Tibial nerve (tissue), 4 donors: Measurements from ENCODE around the gene IL15. TPM values are rescaled to one million over a fixed set of nuclear protein-coding genes. Genes with fewer than 3 reads are reported as not detected.

ENCODE experiments used
- DNase-seq, 2 donors: peaks; one replicate each; pipeline ENCODE4 v3.0.0-alpha.2; 2019; ENCODE audit warnings: low spot score in 2 of 2
- H3K27ac ChIP-seq, 4 donors: fragments of 200-600 bp; sonication (generic) in 3 of 4; one replicate each; pipeline ENCODE4 v1.5.1; 2017 to 2019; ENCODE audit warnings: mild to moderate bottlenecking in 1 of 4
- H3K27me3 ChIP-seq, 2 donors: fragments of 200-600 bp; sonication (generic) in 1 of 2; one replicate each; pipeline versions ENCODE4 v1.5.1 to v1.6.0; 2017 to 2019
- H3K36me3 ChIP-seq, 3 donors: fragments of 200-600 bp; sonication (generic); one replicate each; pipeline ENCODE4 v1.5.1; 2018 to 2019
- H3K4me1 ChIP-seq, 4 donors: fragments of 200-600 bp; sonication (generic) in 3 of 4; one replicate each; pipeline ENCODE4 v1.5.1; 2017 to 2019
- H3K4me3 ChIP-seq, 4 donors: fragments of 200-600 bp; sonication (generic) in 3 of 4; one replicate each; pipeline ENCODE4 v1.5.1; 2017 to 2019; ENCODE audit warnings: mild to moderate bottlenecking in 1 of 4, moderate library complexity in 1 of 4
- H3K9me3 ChIP-seq, 4 donors: fragments of 200-600 bp; sonication (generic) in 3 of 4; one replicate each; pipeline ENCODE4 v1.5.1; 2017 to 2019
- EP300 ChIP-seq, 2 donors: sonication (generic); formaldehyde crosslinking; IDR thresholded peaks; one replicate each; pipeline ENCODE4 v1.6.1; 2017; ENCODE audit warnings: antibody characterized with exemption in 2 of 2, mild to moderate bottlenecking in 1 of 2
- POLR2A ChIP-seq, 2 donors: fragments of 450-650 bp; IDR thresholded peaks; one replicate each; pipeline ENCODE4 v1.6.1; 2017; ENCODE audit warnings: antibody characterized with exemption in 2 of 2, mild to moderate bottlenecking in 2 of 2, moderate library complexity in 2 of 2
- WGBS, 2 donors: methylation state at CpG; one replicate each; pipeline ENCODE4 v1.1.5; 2018; 5-methylcytosine and 5-hydroxymethylcytosine counted together
- total RNA-seq, 4 donors: library from RNA; depleted of rRNA; stranded (reverse); fragments of >200 nt; gene quantifications; one replicate each; pipeline ENCODE4 v1.1.0, GENCODE V29; 2016
- TF ChIP-seq, protein P1 (sequence below), 5 experiments: fragments of 200-600 bp in 3 of 5; fragments of 450-650 bp in 2 of 5; sonication (generic) in 3 of 5; IDR thresholded peaks; one replicate each; pipeline ENCODE4 v1.5.1; 2016 to 2019; ENCODE audit warnings: antibody characterized with exemption in 5 of 5, mild to moderate bottlenecking in 3 of 5, moderate library complexity in 2 of 5

The IL15 gene
- total RNA-seq, 4 donors from 2014 or later, result 2.4 to 8.1 (median 6.4) TPM

- Histone ChIP-seq H3K27me3 (no peaks in the 10 kb centered on the region), H3K27ac (no peak overlapping the region), H3K9me3 (no peaks in the 10 kb centered on the region), H3K4me1 (peaks cover 0 to 30% (median 0%) of the 10 kb centered on the region in 4 donors), H3K4me3 (no peak overlapping the region), H3K36me3 (peaks cover 0 to under 1% (median 0%) of the 10 kb centered on the region in 3 donors)
- no peak for DNase-seq
- TF ChIP-seq, protein P1, sequence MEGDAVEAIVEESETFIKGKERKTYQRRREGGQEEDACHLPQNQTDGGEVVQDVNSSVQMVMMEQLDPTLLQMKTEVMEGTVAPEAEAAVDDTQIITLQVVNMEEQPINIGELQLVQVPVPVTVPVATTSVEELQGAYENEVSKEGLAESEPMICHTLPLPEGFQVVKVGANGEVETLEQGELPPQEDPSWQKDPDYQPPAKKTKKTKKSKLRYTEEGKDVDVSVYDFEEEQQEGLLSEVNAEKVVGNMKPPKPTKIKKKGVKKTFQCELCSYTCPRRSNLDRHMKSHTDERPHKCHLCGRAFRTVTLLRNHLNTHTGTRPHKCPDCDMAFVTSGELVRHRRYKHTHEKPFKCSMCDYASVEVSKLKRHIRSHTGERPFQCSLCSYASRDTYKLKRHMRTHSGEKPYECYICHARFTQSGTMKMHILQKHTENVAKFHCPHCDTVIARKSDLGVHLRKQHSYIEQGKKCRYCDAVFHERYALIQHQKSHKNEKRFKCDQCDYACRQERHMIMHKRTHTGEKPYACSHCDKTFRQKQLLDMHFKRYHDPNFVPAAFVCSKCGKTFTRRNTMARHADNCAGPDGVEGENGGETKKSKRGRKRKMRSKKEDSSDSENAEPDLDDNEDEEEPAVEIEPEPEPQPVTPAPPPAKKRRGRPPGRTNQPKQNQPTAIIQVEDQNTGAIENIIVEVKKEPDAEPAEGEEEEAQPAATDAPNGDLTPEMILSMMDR (IDR thresholded peaks at IDR 0.05), result no peak
- no peak for TF ChIP-seq EP300 (IDR thresholded peaks at IDR 0.05)
- no peak for TF ChIP-seq POLR2A (IDR thresholded peaks at IDR 0.05)
- WGBS, 2 donors, result 94 to 95% methylated on average over 3 of the region's 3 CpGs
These were observed 19.6 kb downstream of the IL15 start for GRCh38 chr4:141656031-141656430.

DNA sequence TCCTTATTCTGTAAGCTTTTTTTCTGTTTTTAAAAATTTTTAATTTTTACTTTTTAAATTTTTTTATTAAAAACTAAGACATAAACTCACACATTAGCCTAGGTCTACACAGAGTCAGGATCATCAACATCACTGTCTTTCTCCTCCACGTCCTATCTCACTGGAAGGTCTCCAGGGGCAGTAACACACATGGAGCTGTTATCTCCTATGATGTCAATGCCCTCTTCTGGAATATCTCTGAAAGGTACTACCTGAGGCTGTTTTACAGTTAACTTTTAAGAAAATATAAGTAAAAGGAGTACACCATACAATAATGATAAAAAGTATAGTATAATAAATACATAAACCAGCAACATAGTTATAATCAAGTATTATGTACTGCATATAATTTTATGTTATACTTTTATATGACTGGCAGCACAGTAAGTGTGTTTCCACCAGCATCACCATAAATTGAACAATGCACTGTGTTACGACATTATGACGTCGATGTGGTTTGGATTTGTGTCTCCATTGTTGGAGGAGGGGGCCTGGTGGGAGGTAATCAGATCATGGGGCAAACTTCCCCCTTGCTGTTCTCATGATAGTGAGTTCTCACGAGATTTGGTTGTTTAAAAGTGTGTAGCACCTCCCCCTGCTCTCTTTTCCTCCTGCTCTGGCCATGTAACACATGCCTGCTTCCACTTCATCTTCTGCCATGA, 21.3 kb downstream of the IL15 start:
- WGBS, 2 donors, result 82 to 85% methylated on average over 5 of the region's 5 CpGs
- TF ChIP-seq EP300 (IDR thresholded peaks at IDR 0.05) (no peak), POLR2A (IDR thresholded peaks at IDR 0.05) (no peak)
- TF ChIP-seq, protein P1 (IDR thresholded peaks at IDR 0.05), result no peak
- Histone ChIP-seq H3K27ac (no peak overlapping the region), H3K27me3 (no peaks in the 10 kb centered on the region), H3K36me3 (peaks cover 0 to 6% (median 0%) of the 10 kb centered on the region in 3 donors), H3K4me1 (peaks cover 0 to 18% (median 0%) of the 10 kb centered on the region in 4 donors), H3K4me3 (no peak overlapping the region), H3K9me3 (no peaks in the 10 kb centered on the region)
- no peak for DNase-seq

- H3K36me3 ChIP-seq, result peaks cover 0 to 6% (median 0%) of the 10 kb centered on the region in 3 donors
- H3K4me1 ChIP-seq, result peaks cover 0 to 14% (median 0%) of the 10 kb centered on the region in 4 donors
- H3K4me3 ChIP-seq, result no peak overlapping the region
- H3K27ac ChIP-seq, result no peak overlapping the region
- WGBS, 2 donors, result 88 to 97% methylated on average over 2 of the region's 2 CpGs
- TF ChIP-seq, protein P1 (IDR thresholded peaks at IDR 0.05), result no peak
- TF ChIP-seq POLR2A (IDR thresholded peaks at IDR 0.05) (no peak), EP300 (IDR thresholded peaks at IDR 0.05) (no peak)
- no peaks in the 10 kb centered on the region for H3K9me3 ChIP-seq
- H3K27me3 ChIP-seq, result no peaks in the 10 kb centered on the region
- DNase-seq, result no peak
These were observed 21.9 kb downstream of the IL15 start for GRCh38 chr4:141658309-141658708.

DNA sequence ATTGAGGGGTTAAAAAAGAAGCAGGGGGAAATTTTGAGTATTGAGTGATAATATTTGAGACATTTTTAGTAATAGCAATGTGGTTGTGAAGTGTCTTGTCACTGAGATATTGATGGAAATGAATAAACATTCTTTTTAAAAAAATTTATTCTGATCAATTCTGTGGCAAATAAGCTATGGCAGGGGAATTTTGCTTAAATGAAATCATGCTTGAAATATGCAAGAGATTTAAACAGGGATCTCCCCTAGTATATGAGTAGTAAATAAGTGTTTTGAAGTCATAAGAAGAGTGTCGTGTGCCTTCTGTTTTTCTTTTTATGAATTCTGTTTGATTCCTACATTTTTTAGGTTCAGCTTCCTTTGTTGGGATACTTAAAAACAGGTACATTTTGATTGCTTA, 23.2 kb downstream of the IL15 start:
- Histone ChIP-seq H3K27ac (no peak overlapping the region), H3K36me3 (peaks cover 0 to 6% (median 0%) of the 10 kb centered on the region in 3 donors)
- TF ChIP-seq POLR2A (IDR thresholded peaks at IDR 0.05) (no peak), EP300 (IDR thresholded peaks at IDR 0.05) (no peak)
- TF ChIP-seq, protein P1 (IDR thresholded peaks at IDR 0.05), result no peak

DNA sequence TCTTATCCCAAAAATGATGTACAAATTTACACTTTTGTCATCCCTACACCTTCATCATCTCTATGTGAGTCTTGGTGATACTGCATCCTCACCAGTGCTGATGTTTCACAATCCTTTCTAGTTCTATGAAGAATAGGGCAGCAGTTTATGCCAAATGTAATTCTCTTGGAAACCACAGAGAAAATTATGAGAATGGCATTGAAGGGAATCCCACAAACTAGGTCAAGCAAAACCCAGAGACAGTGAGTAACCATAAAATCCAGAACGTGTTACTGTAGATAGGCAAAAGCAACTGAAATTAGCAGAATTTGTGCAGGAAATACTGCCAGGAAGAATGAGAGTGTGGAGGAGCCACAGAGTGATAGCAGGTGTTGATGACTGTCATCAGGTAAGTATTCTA, 24.5 kb downstream of the IL15 start:
- TF ChIP-seq POLR2A (IDR thresholded peaks at IDR 0.05), result no peak
- no peak for TF ChIP-seq EP300 (IDR thresholded peaks at IDR 0.05)
- TF ChIP-seq, protein P1 (IDR thresholded peaks at IDR 0.05), result no peak
- Histone ChIP-seq H3K4me3 (no peak overlapping the region), H3K36me3 (peaks cover 0 to 6% (median 0%) of the 10 kb centered on the region in 3 donors), H3K27me3 (no peaks in the 10 kb centered on the region), H3K27ac (no peak overlapping the region), H3K4me1 (no peaks in the 10 kb centered on the region), H3K9me3 (no peaks in the 10 kb centered on the region)
- 75 to 79% methylated on average over 1 of the region's 1 CpG for WGBS, 2 donors
- no peak for DNase-seq

More for the DNA sequence above, 23.2 kb downstream of the IL15 start:
- no peaks in the 10 kb centered on the region for H3K9me3 ChIP-seq
- no peak overlapping the region for H3K4me3 ChIP-seq
- no peak for DNase-seq
- H3K4me1 ChIP-seq, result peaks cover 0 to 5% (median 0%) of the 10 kb centered on the region in 4 donors
- no peaks in the 10 kb centered on the region for H3K27me3 ChIP-seq
- WGBS, 2 donors, result 69 to 84% methylated on average over 1 of the region's 1 CpG
